PC-3 (cell line): Measurements from ENCODE around the gene TPPP. TPM values are rescaled to one million over a fixed set of nuclear protein-coding genes. Genes with fewer than 3 reads are reported as not detected.

Experiments used
- ATAC-seq: fragments of 200-7000 bp; cut with Tn5 transposase; 2 replicates; pipeline ENCODE4 v1.9.1; 2020; ENCODE audit warnings: mild to moderate bottlenecking, moderate library complexity
- BruUV-seq: library from RNA; stranded (reverse); fragments of 400-500 nt; replicated peaks from 2 replicates; lab custom pipeline; 2021; lab: Mats Ljungman, UMichigan
- CTCF ChIA-PET: fragments of 300-600 bp; sonication (Branson Sonifier 250); formaldehyde crosslinking; loops from one replicate; lab custom pipeline; 2022; ENCODE audit warnings: antibody characterized with exemption; lab: Charles Lee
- POLR2A ChIA-PET: fragments of 300-600 bp; sonication (Branson Sonifier 250); formaldehyde crosslinking; loops from one replicate; lab custom pipeline; 2022; ENCODE audit warnings: antibody characterized with exemption; ENCODE audit not compliant: unreplicated experiment; lab: Charles Lee
- DNase-seq: peaks from one replicate; pipeline ENCODE4 v3.0.0-alpha.2; 2015
- H2AFZ ChIP-seq: fragments of 300-600 bp; sonication (generic); 2 replicates; pipeline ENCODE4 v1.6.0; 2016; ENCODE audit warnings: antibody characterized with exemption, low read length
- H3F3A ChIP-seq: fragments of 300-600 bp; sonication (generic); one replicate; pipeline ENCODE4 v1.6.0; 2017; ENCODE audit warnings: antibody characterized with exemption, low read length, control low read depth, mild to moderate bottlenecking; ENCODE audit not compliant: unreplicated experiment
- H3K27ac ChIP-seq: fragments of 300-600 bp; sonication (generic); 2 replicates; pipeline ENCODE4 v1.5.1; 2016; ENCODE audit warnings: mild to moderate bottlenecking, low read length
- H3K27me3 ChIP-seq: fragments of 300-600 bp; sonication (generic); 2 replicates; pipeline ENCODE4 v1.6.1; 2016; ENCODE audit warnings: low read length, mixed read lengths
- H3K36me3 ChIP-seq: fragments of 300-600 bp; sonication (generic); 2 replicates; pipeline ENCODE4 v1.6.1; 2016; ENCODE audit warnings: low read depth, mixed run types, low read length, mixed read lengths
- H3K4me1 ChIP-seq: fragments of 300-600 bp; sonication (generic); 2 replicates; pipeline ENCODE4 v1.5.1; 2016; ENCODE audit warnings: low read length; ENCODE audit not compliant: insufficient read depth
- H3K4me2 ChIP-seq: fragments of 300-600 bp; sonication (generic); 2 replicates; pipeline ENCODE4 v1.6.0; 2016; ENCODE audit warnings: low read length
- H3K4me3 ChIP-seq: fragments of 300-600 bp; sonication (generic); 2 replicates; pipeline ENCODE4 v1.5.1; 2016; ENCODE audit warnings: mild to moderate bottlenecking, low read length, mixed read lengths
- H3K79me2 ChIP-seq: fragments of 300-600 bp; sonication (generic); 2 replicates; pipeline ENCODE4 v1.6.1; 2017; ENCODE audit warnings: low read length, mixed read lengths
- H3K9ac ChIP-seq: fragments of 300-600 bp; sonication (generic); 2 replicates; pipeline ENCODE4 v1.6.0; 2016; ENCODE audit warnings: mild to moderate bottlenecking, low read length
- H3K9me2 ChIP-seq: fragments of 300-600 bp; sonication (generic); replicated peaks from 2 replicates; pipeline ENCODE4 v1.6.1; 2016; ENCODE audit warnings: mixed run types, low read length, mixed read lengths
- H3K9me3 ChIP-seq: fragments of 300-600 bp; sonication (generic); 2 replicates; pipeline ENCODE4 v1.6.1; 2016; ENCODE audit warnings: low read length, mixed read lengths
- H4K20me1 ChIP-seq: fragments of 300-600 bp; sonication (generic); 2 replicates; pipeline ENCODE4 v1.6.1; 2016; ENCODE audit warnings: low read length, mixed read lengths
- CTCF ChIP-seq: fragments of 300-600 bp; sonication (generic); conservative IDR thresholded peaks from 2 replicates; pipeline ENCODE4 v1.5.1; 2017; ENCODE audit warnings: antibody characterized with exemption, low read depth, mild to moderate bottlenecking, low read length
- EZH2 ChIP-seq: fragments of 300-600 bp; sonication (generic); IDR thresholded peaks from one replicate; pipeline ENCODE4 v1.6.1; 2017; ENCODE audit warnings: antibody characterized with exemption, mild to moderate bottlenecking, low read length; ENCODE audit not compliant: unreplicated experiment
- EZH2phosphoT487 ChIP-seq: fragments of 300-600 bp; sonication (generic); IDR thresholded peaks from 2 replicates; pipeline ENCODE4 v1.6.1; 2018; ENCODE audit warnings: mild to moderate bottlenecking, antibody characterized with exemption, low read length, borderline replicate concordance
- intact Hi-C: fragments of 100-400 bp; cut with micrococcal nuclease; formaldehyde crosslinking; loops from 2 replicates; pipeline ENCODE4 v1.9.0; 2023
- total RNA-seq: library from RNA; depleted of rRNA; stranded (reverse); fragments of >200 nt; gene quantifications from 2 replicates; pipeline ENCODE4 v1.2.3, GENCODE V29; 2014

TPPP gene
- total RNA-seq, 1 experiment from 2014 or later: 1.9 TPM

DNA sequence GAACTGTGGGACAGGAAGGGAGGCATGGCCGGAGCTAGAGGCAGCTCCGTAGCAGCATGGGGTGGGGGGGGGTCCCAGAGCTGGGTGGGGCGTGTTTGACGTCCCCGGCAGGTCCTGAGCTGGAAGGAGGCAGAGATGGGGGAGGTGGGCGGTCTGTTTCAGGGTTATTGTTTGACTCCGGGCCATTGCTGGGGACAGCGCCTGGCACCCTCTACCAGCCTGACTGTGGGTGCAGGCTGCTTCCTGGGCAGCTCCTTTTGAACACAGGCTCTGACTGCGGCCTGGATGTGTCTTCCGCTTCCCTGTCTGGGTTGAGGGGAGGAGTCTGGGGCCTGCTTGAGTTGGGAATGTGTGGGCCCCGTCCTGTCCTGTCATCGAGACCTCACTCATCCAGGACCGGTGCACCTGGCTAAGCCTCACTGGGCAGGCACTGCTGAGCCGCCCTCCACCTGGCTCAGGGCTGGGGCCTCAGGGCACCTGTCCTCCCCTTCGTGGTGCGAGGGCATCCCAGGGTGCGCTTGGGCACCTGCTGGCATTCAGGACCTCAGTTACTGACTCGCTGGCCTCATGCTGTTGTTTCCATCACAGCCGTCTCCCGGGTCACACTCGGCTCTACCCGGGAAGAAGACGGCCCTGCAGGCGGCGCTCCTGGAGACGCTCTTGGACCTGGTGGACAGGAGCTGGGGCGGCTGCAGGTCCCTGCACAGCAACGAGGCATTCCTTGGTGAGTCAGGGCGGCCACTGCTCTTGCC, 54.5 kb downstream of the TPPP start:
- peaks cover 39% of the 10 kb centered on the region for H3K36me3 ChIP-seq
- no peak overlapping the region for H3K4me3 ChIP-seq
- H3K9ac ChIP-seq: no peak overlapping the region
- no peaks in the 10 kb centered on the region for H3K9me3 ChIP-seq
- no peaks in the 10 kb centered on the region for H4K20me1 ChIP-seq
- H3K79me2 ChIP-seq: no peaks in the 10 kb centered on the region
- no peaks in the 10 kb centered on the region for H3K27me3 ChIP-seq
- no peak overlapping the region for H3K4me2 ChIP-seq
- ATAC-seq: no peak
- ChIA-PET POLR2A (no interaction called here), CTCF (no interaction called here)
- H2AFZ ChIP-seq: no peak overlapping the region
- no peak for DNase-seq
- H3F3A ChIP-seq: no peaks in the 10 kb centered on the region
- H3K4me1 ChIP-seq: no peaks in the 10 kb centered on the region
- intact Hi-C loops: no loop called here
- H3K9me2 ChIP-seq: no peaks in the 10 kb centered on the region
- TF ChIP-seq EZH2phosphoT487: no peak
- no peak for TF ChIP-seq CTCF
- TF ChIP-seq EZH2: no peak
- no TSS peak for BruUV-seq
- no peak overlapping the region for H3K27ac ChIP-seq

DNA sequence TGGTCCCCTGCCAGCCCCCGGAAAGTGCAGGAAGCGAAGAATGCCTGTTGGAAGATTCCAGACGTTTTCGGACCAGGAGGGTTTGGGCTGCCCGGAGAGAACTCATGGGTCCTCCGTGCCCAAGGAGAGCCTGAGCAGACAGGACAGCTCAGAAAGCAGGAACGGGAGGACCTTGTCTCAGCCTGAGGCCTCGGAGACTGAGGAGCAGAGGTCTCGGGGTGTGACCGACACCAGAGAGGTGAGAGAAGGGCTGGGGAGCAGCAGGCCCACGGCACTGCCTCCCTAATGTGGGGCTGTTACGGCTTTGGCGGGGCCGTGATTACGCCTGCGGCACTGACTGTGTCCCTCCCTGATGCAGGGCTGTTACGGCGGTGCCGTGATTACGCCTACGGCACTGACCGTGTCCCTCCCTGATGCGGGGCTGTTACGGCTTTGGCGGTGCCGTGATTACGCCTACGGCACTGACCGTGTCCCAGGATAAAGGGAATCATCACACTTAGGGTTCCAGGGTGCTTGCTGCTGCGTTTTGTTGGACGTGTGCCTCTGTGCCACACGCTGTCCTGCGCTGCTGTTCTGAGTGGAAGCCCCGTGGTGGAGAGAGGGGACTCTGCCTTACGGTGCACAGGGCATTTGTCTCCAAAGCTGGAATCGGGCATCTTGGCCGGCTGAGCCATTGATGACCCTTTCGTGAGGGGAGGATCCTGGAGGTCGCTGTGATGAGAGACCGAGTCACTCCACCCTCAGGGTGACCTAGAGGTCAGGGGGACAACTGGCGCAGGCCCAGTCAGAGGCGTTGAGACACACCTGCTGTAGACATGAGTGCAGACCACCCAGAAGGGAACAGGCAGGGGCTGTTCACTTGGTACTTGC, 55.3 kb downstream of the TPPP start:
- H3F3A ChIP-seq: no peaks in the 10 kb centered on the region
- intact Hi-C loops: no loop called here
- no peaks in the 10 kb centered on the region for H4K20me1 ChIP-seq
- H3K4me3 ChIP-seq: no peak overlapping the region
- no peak overlapping the region for H3K27ac ChIP-seq
- no peak overlapping the region for H3K4me2 ChIP-seq
- H3K9me2 ChIP-seq: no peaks in the 10 kb centered on the region
- ChIA-PET CTCF (no interaction called here), POLR2A (no interaction called here)
- no peak for TF ChIP-seq CTCF
- TF ChIP-seq EZH2phosphoT487: no peak
- no peak for TF ChIP-seq EZH2
- H3K36me3 ChIP-seq: peaks cover 39% of the 10 kb centered on the region
- no peaks in the 10 kb centered on the region for H3K27me3 ChIP-seq
- H3K9me3 ChIP-seq: no peaks in the 10 kb centered on the region
- H3K79me2 ChIP-seq: no peaks in the 10 kb centered on the region
- no peak overlapping the region for H2AFZ ChIP-seq
- no peaks in the 10 kb centered on the region for H3K4me1 ChIP-seq
- ATAC-seq (no peak), DNase-seq (no peak)
- H3K9ac ChIP-seq: no peak overlapping the region
- no TSS peak for BruUV-seq
